MM.1S (cell line): Measurements from ENCODE around the gene ST7.

Experiments used
- DNase-seq: peaks from one replicate; pipeline ENCODE4 v3.0.0-alpha.2; 2015
- H2AFZ ChIP-seq: fragments of 300-600 bp; sonication (generic); 2 replicates; pipeline ENCODE4 v1.6.0; 2016; ENCODE audit warnings: antibody characterized with exemption, low read length
- H3F3A ChIP-seq: fragments of 300-600 bp; sonication (generic); 2 replicates; pipeline ENCODE4 v1.6.1; 2016; ENCODE audit warnings: mild to moderate bottlenecking, antibody characterized with exemption, low read length, moderate library complexity, mixed read lengths; ENCODE audit not compliant: insufficient read depth
- H3K27ac ChIP-seq: fragments of 300-600 bp; sonication (generic); 2 replicates; pipeline ENCODE4 v1.5.1; 2016; ENCODE audit warnings: mild to moderate bottlenecking, low read length
- H3K27me3 ChIP-seq: fragments of 300-600 bp; sonication (generic); replicated peaks from 2 replicates; pipeline ENCODE4 v1.6.0; 2016; ENCODE audit warnings: low read length; ENCODE audit not compliant: insufficient read depth
- H3K36me3 ChIP-seq: fragments of 300-600 bp; sonication (generic); replicated peaks from 2 replicates; pipeline ENCODE4 v1.6.1; 2016; ENCODE audit warnings: mild to moderate bottlenecking, low read length, mixed read lengths; ENCODE audit not compliant: insufficient read depth
- H3K4me1 ChIP-seq: fragments of 300-600 bp; sonication (generic); 2 replicates; pipeline ENCODE4 v1.6.1; 2016; ENCODE audit warnings: low read length, mixed read lengths
- H3K4me2 ChIP-seq: fragments of 300-600 bp; sonication (generic); 2 replicates; pipeline ENCODE4 v1.6.0; 2016; ENCODE audit warnings: low read depth, low read length
- H3K4me3 ChIP-seq: fragments of 300-600 bp; sonication (generic); 2 replicates; pipeline ENCODE4 v1.5.1; 2016; ENCODE audit warnings: low read length, mixed read lengths
- H3K79me2 ChIP-seq: fragments of 300-600 bp; sonication (generic); 2 replicates; pipeline ENCODE4 v1.6.1; 2016; ENCODE audit warnings: mixed run types, low read length, mixed read lengths
- H3K9ac ChIP-seq: fragments of 300-600 bp; sonication (generic); 2 replicates; pipeline ENCODE4 v1.6.1; 2016; ENCODE audit warnings: low read length, mixed read lengths
- H3K9me2 ChIP-seq: fragments of 300-600 bp; sonication (generic); replicated peaks from 2 replicates; pipeline ENCODE4 v1.6.1; 2016; ENCODE audit warnings: mild to moderate bottlenecking, low read length, mixed read lengths; ENCODE audit not compliant: insufficient read depth
- H3K9me3 ChIP-seq: fragments of 300-600 bp; sonication (generic); replicated peaks from 2 replicates; pipeline ENCODE4 v1.6.1; 2016; ENCODE audit warnings: mild to moderate bottlenecking, low read length, mixed read lengths; ENCODE audit not compliant: insufficient read depth
- H4K20me1 ChIP-seq: fragments of 300-600 bp; sonication (generic); 2 replicates; pipeline ENCODE4 v1.6.1; 2016; ENCODE audit warnings: mild to moderate bottlenecking, low read length, moderate library complexity, mixed read lengths; ENCODE audit not compliant: insufficient read depth
- CTCF ChIP-seq: fragments of 300-600 bp; sonication (generic); IDR thresholded peaks from 2 replicates; pipeline ENCODE4 v1.5.1; 2016; ENCODE audit warnings: antibody characterized with exemption, low read length, mixed read lengths
- EZH2 ChIP-seq: fragments of 300-600 bp; sonication (generic); optimal IDR thresholded peaks from 2 replicates; pipeline ENCODE3; 2017; ENCODE audit warnings: low read depth, mild to moderate bottlenecking, antibody characterized with exemption, low read length, mixed read lengths
- EZH2phosphoT487 ChIP-seq: fragments of 300-600 bp; sonication (generic); IDR thresholded peaks from 2 replicates; pipeline ENCODE4 v1.6.1; 2018; ENCODE audit warnings: antibody characterized with exemption, low read length

The ST7 gene

GRCh38 chr7:117005449-117005848 is 52.1 kb downstream of the ST7 start:
- Histone ChIP-seq H3K9me3 (no peaks in the 10 kb centered on the region), H4K20me1 (peaks cover 3% of the 10 kb centered on the region; the same call in 1 of the 2 replicates), H3K27ac (no peak overlapping the region), H3K4me1 (peaks cover 24% of the 10 kb centered on the region), H3K4me2 (no peak overlapping the region), H3K36me3 (no peaks in the 10 kb centered on the region), H3K27me3 (peaks cover 6% of the 10 kb centered on the region; the same call in 1 of the 2 replicates), H3K4me3 (no peak overlapping the region), H3F3A (no peaks in the 10 kb centered on the region; the same call in 1 of the 2 replicates), H3K79me2 (peaks cover 28% of the 10 kb centered on the region), H3K9ac (no peak overlapping the region), H2AFZ (no peak overlapping the region), H3K9me2 (no peaks in the 10 kb centered on the region)
- DNase-seq = no peak
- no peak for TF ChIP-seq CTCF
- TF ChIP-seq EZH2 = no peak
- no peak for TF ChIP-seq EZH2phosphoT487

GRCh38 chr7:117006907-117007684 is 53.8 kb downstream of the ST7 start:
- DNase-seq = no peak
- H3K9ac ChIP-seq = no peak overlapping the region
- no peaks in the 10 kb centered on the region; the same call in 1 of the 2 replicates for H3F3A ChIP-seq
- H3K4me2 ChIP-seq = no peak overlapping the region
- H3K4me3 ChIP-seq = no peak overlapping the region
- H3K79me2 ChIP-seq = peaks cover 34% of the 10 kb centered on the region
- no peak overlapping the region for H3K27ac ChIP-seq
- no peaks in the 10 kb centered on the region for H3K9me2 ChIP-seq
- no peaks in the 10 kb centered on the region for H3K9me3 ChIP-seq
- no peak overlapping the region for H2AFZ ChIP-seq
- H3K27me3 ChIP-seq = peaks cover 6% of the 10 kb centered on the region; the same call in 1 of the 2 replicates
- H3K4me1 ChIP-seq = peaks cover 40% of the 10 kb centered on the region
- no peak for TF ChIP-seq EZH2phosphoT487
- no peak for TF ChIP-seq CTCF
- TF ChIP-seq EZH2 = no peak
- peaks cover 14% of the 10 kb centered on the region; the same call in 1 of the 2 replicates for H4K20me1 ChIP-seq
- H3K36me3 ChIP-seq = no peaks in the 10 kb centered on the region

- no peak for DNase-seq
- H3F3A ChIP-seq = no peaks in the 10 kb centered on the region; the same call in 1 of the 2 replicates
- H3K9me2 ChIP-seq = no peaks in the 10 kb centered on the region
- H3K27ac ChIP-seq = no peak overlapping the region
- no peak overlapping the region for H3K4me2 ChIP-seq
- peaks cover 14% of the 10 kb centered on the region for H4K20me1 ChIP-seq
- no peaks in the 10 kb centered on the region for H3K9me3 ChIP-seq
- peaks cover 40% of the 10 kb centered on the region for H3K4me1 ChIP-seq
- TF ChIP-seq EZH2phosphoT487 (no peak), EZH2 (no peak), CTCF (no peak)
- peaks cover 6% of the 10 kb centered on the region; the same call in 1 of the 2 replicates for H3K27me3 ChIP-seq
- H3K79me2 ChIP-seq = peaks cover 35% of the 10 kb centered on the region
- no peaks in the 10 kb centered on the region for H3K36me3 ChIP-seq
- no peak overlapping the region for H2AFZ ChIP-seq
- H3K9ac ChIP-seq = no peak overlapping the region
- no peak overlapping the region for H3K4me3 ChIP-seq
These were observed 55.0 kb downstream of the ST7 start for GRCh38 chr7:117008118-117008885.
